ENCODE data around the gene GPR68. TPM values are rescaled to one million over a fixed set of nuclear protein-coding genes. Genes with fewer than 3 reads are reported as not detected.
"Not testable (repeated sequence)": the region's sequence is repeated elsewhere in the genome, so short reads cannot be mapped to it uniquely, and the experiment has no call there.

The GPR68 gene
- total RNA-seq, 4 donors from 2014 or later: 0.21 to 4.1 (median 0.52) TPM

- WGBS, 2 donors: 89 to 100% methylated on average over 1 of the region's 1 CpG
These were observed 15.5 kb downstream of the GPR68 start for GRCh38 chr14:91229005-91229382.

GRCh38 chr14:91228112-91229004 lies 16.1 kb downstream of the GPR68 start:
- TF ChIP-seq POLR2A (IDR thresholded peaks at IDR 0.05) (no peak), EP300 (IDR thresholded peaks at IDR 0.05) (no peak), CTCF (IDR thresholded peaks at IDR 0.05) (no peak)
- peaks cover 0 to 76% (median 0%) of the 10 kb centered on the region in 3 donors for H3K36me3 ChIP-seq
- WGBS, 2 donors: 88% methylated on average over 13 to 14 of the region's 14 CpGs
- no peak for DNase-seq (ENCODE audit: low spot score in 2 of 2)
- H3K27me3 ChIP-seq: no peaks in the 10 kb centered on the region
- H3K4me3 ChIP-seq: no peak overlapping the region
- H3K9me3 ChIP-seq: peaks cover 0 to 34% (median 2%) of the 10 kb centered on the region in 4 donors
- H3K4me1 ChIP-seq: peaks cover 0 to 9% (median 0%) of the 10 kb centered on the region in 4 donors
- H3K27ac ChIP-seq: no peak overlapping the region

More at GRCh38 chr14:91229005-91229382, 15.5 kb downstream of the GPR68 start:
- H3K4me3 ChIP-seq: no peak overlapping the region
- H3K4me1 ChIP-seq: peaks cover 0 to 9% (median 0%) of the 10 kb centered on the region in 4 donors
- peaks cover 0 to 70% (median 0%) of the 10 kb centered on the region in 3 donors for H3K36me3 ChIP-seq
- peaks cover 0 to 41% (median 2%) of the 10 kb centered on the region in 4 donors for H3K9me3 ChIP-seq
- no peak for DNase-seq (ENCODE audit: low spot score in 2 of 2)
- H3K27ac ChIP-seq: no peak overlapping the region
- no peaks in the 10 kb centered on the region for H3K27me3 ChIP-seq
- TF ChIP-seq EP300 (IDR thresholded peaks at IDR 0.05) (no peak), CTCF (IDR thresholded peaks at IDR 0.05) (no peak), POLR2A (IDR thresholded peaks at IDR 0.05) (no peak)

GRCh38 chr14:91227183-91227628 lies 17.3 kb downstream of the GPR68 start:
- WGBS, 2 donors: 72 to 80% methylated on average over 7 of the region's 7 CpGs
- Histone ChIP-seq H3K4me1 (peaks cover 0 to 9% (median 0%) of the 10 kb centered on the region in 4 donors), H3K4me3 (no peak overlapping the region), H3K9me3 (peaks cover 0 to 26% (median 2%) of the 10 kb centered on the region in 4 donors), H3K27ac (no peak overlapping the region), H3K27me3 (no peaks in the 10 kb centered on the region), H3K36me3 (peaks cover 0 to 86% (median 0%) of the 10 kb centered on the region in 3 donors)
- TF ChIP-seq POLR2A (IDR thresholded peaks at IDR 0.05): no peak
- no peak for TF ChIP-seq CTCF (IDR thresholded peaks at IDR 0.05)
- TF ChIP-seq EP300 (IDR thresholded peaks at IDR 0.05): no peak
- no peak for DNase-seq (ENCODE audit: low spot score in 2 of 2)

- Histone ChIP-seq H3K9me3 (peaks cover 0 to 20% (median 2%) of the 10 kb centered on the region in 4 donors), H3K36me3 (peaks cover 0 to 94% (median 0%) of the 10 kb centered on the region in 3 donors)
- not testable (repeated sequence) for H3K27me3 ChIP-seq; DNase-seq (ENCODE audit: low spot score in 2 of 2); H3K4me3 ChIP-seq; H3K4me1 ChIP-seq; H3K27ac ChIP-seq
- WGBS, 2 donors: 82 to 87% methylated on average over 4 of the region's 4 CpGs
These were observed 18.1 kb downstream of the GPR68 start for GRCh38 chr14:91226360-91226759.

GRCh38 chr14:91225025-91225424 lies 19.5 kb downstream of the GPR68 start:
- Histone ChIP-seq H3K4me3 (no peak overlapping the region), H3K36me3 (peaks cover 0 to 95% (median 0%) of the 10 kb centered on the region in 3 donors), H3K27ac (no peak overlapping the region), H3K27me3 (no peaks in the 10 kb centered on the region), H3K4me1 (peaks cover 0 to 9% (median under 1%) of the 10 kb centered on the region in 4 donors), H3K9me3 (peaks cover 0 to 7% (median 0%) of the 10 kb centered on the region in 4 donors)
- no peak for DNase-seq (ENCODE audit: low spot score in 2 of 2)
- 93% methylated on average over 7 of the region's 7 CpGs for WGBS, 2 donors
- TF ChIP-seq EP300 (IDR thresholded peaks at IDR 0.05) (no peak), POLR2A (IDR thresholded peaks at IDR 0.05) (no peak), CTCF (IDR thresholded peaks at IDR 0.05) (no peak)
